Smooth muscle cell (in vitro differentiated cells): ENCODE data around the gene ULK4. TPM values are rescaled to one million over a fixed set of nuclear protein-coding genes. Genes with fewer than 3 reads are reported as not detected.

Experiments
- DNase-seq: peaks from one replicate; lab custom pipeline; 2025; ENCODE audit not compliant: unreplicated experiment; lab: John Stamatoyannopoulos, UW
- H2AFZ ChIP-seq: fragments of 200-600 bp; sonication (generic); 2 replicates; pipeline ENCODE4 v1.6.0; 2016; ENCODE audit warnings: antibody characterized with exemption, low read depth, mild to moderate bottlenecking
- H3F3A ChIP-seq: fragments of 200-600 bp; sonication (generic); 2 replicates; pipeline ENCODE4 v1.6.0; 2017; ENCODE audit warnings: antibody characterized with exemption, low read depth
- H3K27ac ChIP-seq: fragments of 200-600 bp; sonication (generic); 2 replicates; pipeline ENCODE4 v1.5.1; 2016; ENCODE audit warnings: low read depth, mild to moderate bottlenecking
- H3K27me3 ChIP-seq: fragments of 200-600 bp; sonication (generic); 2 replicates; pipeline ENCODE4 v1.6.1; 2016; ENCODE audit warnings: low read depth, mild to moderate bottlenecking
- H3K36me3 ChIP-seq: fragments of 200-600 bp; sonication (generic); 2 replicates; pipeline ENCODE4 v1.5.1; 2016; ENCODE audit warnings: low read depth
- H3K4me1 ChIP-seq: fragments of 200-600 bp; sonication (generic); 2 replicates; pipeline ENCODE4 v1.5.1; 2016; ENCODE audit warnings: low read depth
- H3K4me2 ChIP-seq: fragments of 200-600 bp; sonication (generic); 2 replicates; pipeline ENCODE4 v1.6.0; 2016; ENCODE audit warnings: mild to moderate bottlenecking
- H3K4me3 ChIP-seq: fragments of 200-600 bp; sonication (generic); 2 replicates; pipeline ENCODE4 v1.5.1; 2016; ENCODE audit warnings: mild to moderate bottlenecking
- H3K79me2 ChIP-seq: fragments of 200-600 bp; sonication (generic); 2 replicates; pipeline ENCODE4 v1.6.0; 2016; ENCODE audit warnings: low read depth, mild to moderate bottlenecking
- H3K9ac ChIP-seq: fragments of 200-600 bp; sonication (generic); 2 replicates; pipeline ENCODE4 v1.6.0; 2016; ENCODE audit warnings: low read depth
- H3K9me3 ChIP-seq: fragments of 200-600 bp; sonication (generic); replicated peaks from 2 replicates; pipeline ENCODE4 v1.5.1; 2016; ENCODE audit warnings: low read depth
- H4K20me1 ChIP-seq: fragments of 200-600 bp; sonication (generic); 2 replicates; pipeline ENCODE4 v1.6.0; 2016; ENCODE audit warnings: low read depth
- CTCF ChIP-seq: fragments of 200-600 bp; sonication (generic); IDR thresholded peaks from 2 replicates; pipeline ENCODE4 v1.5.1; 2017; ENCODE audit warnings: borderline replicate concordance, mild to moderate bottlenecking, antibody characterized with exemption; ENCODE audit not compliant: insufficient read depth, poor library complexity, severe bottlenecking
- WGBS: methylation state at CpG from one replicate; pipeline ENCODE4 v1.1.7; 2016; ENCODE audit warnings: low lambda C conversion rate; 5-methylcytosine and 5-hydroxymethylcytosine counted together
- polyA plus RNA-seq: library from polyadenylated mRNA; unstranded; fragments of >200 nt; fragmentation: Nextera tagmentation; extraction: Ambion mirVana; gene quantifications from 2 replicates; pipeline ENCODE4 v1.2.1, GENCODE V29; 2016
- total RNA-seq: library from RNA; depleted of rRNA; stranded (reverse); fragments of >200 nt; gene quantifications from 2 replicates; pipeline ENCODE4 v1.2.3, GENCODE V29; 2014

The ULK4 gene
- total and polyA plus RNA-seq, 2 experiments from 2014 or later, result 4.3 to 14.2 TPM

- Histone ChIP-seq H3K4me1 (peaks cover 6% of the 10 kb centered on the region), H3K27ac (no peak overlapping the region), H3K79me2 (no peaks in the 10 kb centered on the region), H3K36me3 (no peaks in the 10 kb centered on the region), H3F3A (no peaks in the 10 kb centered on the region), H3K9ac (no peak overlapping the region), H3K27me3 (no peaks in the 10 kb centered on the region), H2AFZ (no peak overlapping the region), H4K20me1 (no peaks in the 10 kb centered on the region), H3K9me3 (no peaks in the 10 kb centered on the region), H3K4me3 (no peak overlapping the region), H3K4me2 (no peak overlapping the region)
- TF ChIP-seq CTCF, result no peak
- WGBS, result 84% methylated on average over 2 of the region's 2 CpGs
- no peak for DNase-seq
These were observed 369.0 kb downstream of the ULK4 start for GRCh38 chr3:41592753-41593510.

GRCh38 chr3:41583014-41583413 lies 378.9 kb downstream of the ULK4 start:
- no peak overlapping the region for H3K4me3 ChIP-seq
- no peaks in the 10 kb centered on the region for H3K36me3 ChIP-seq
- TF ChIP-seq CTCF, result no peak
- H3K9me3 ChIP-seq, result no peaks in the 10 kb centered on the region
- no peaks in the 10 kb centered on the region for H3K27me3 ChIP-seq
- H3K4me1 ChIP-seq, result peaks cover 5% of the 10 kb centered on the region
- no peak overlapping the region for H3K9ac ChIP-seq
- H3K4me2 ChIP-seq, result no peak overlapping the region
- H2AFZ ChIP-seq, result no peak overlapping the region
- DNase-seq, result no peak
- no peaks in the 10 kb centered on the region for H3F3A ChIP-seq
- no peaks in the 10 kb centered on the region for H4K20me1 ChIP-seq
- WGBS, result 100% methylated on average over 2 of the region's 2 CpGs
- no peaks in the 10 kb centered on the region for H3K79me2 ChIP-seq
- H3K27ac ChIP-seq, result no peak overlapping the region

GRCh38 chr3:41581700-41582099 lies 380.2 kb downstream of the ULK4 start:
- TF ChIP-seq CTCF, result no peak
- Histone ChIP-seq H3K36me3 (no peaks in the 10 kb centered on the region), H4K20me1 (no peaks in the 10 kb centered on the region), H3K4me2 (no peak overlapping the region), H3K9me3 (no peaks in the 10 kb centered on the region), H3K27ac (no peak overlapping the region), H3F3A (no peaks in the 10 kb centered on the region), H3K27me3 (no peaks in the 10 kb centered on the region), H2AFZ (no peak overlapping the region), H3K9ac (no peak overlapping the region), H3K79me2 (no peaks in the 10 kb centered on the region), H3K4me1 (no peaks in the 10 kb centered on the region), H3K4me3 (no peak overlapping the region)
- 96% methylated on average over 4 of the region's 4 CpGs for WGBS
- DNase-seq, result no peak

- Histone ChIP-seq H3K9ac (no peak overlapping the region), H2AFZ (no peak overlapping the region), H3K79me2 (no peaks in the 10 kb centered on the region), H3K9me3 (no peaks in the 10 kb centered on the region), H3K4me3 (no peak overlapping the region), H3K4me1 (no peaks in the 10 kb centered on the region), H3K27ac (no peak overlapping the region), H3F3A (no peaks in the 10 kb centered on the region), H4K20me1 (no peaks in the 10 kb centered on the region), H3K36me3 (no peaks in the 10 kb centered on the region), H3K27me3 (no peaks in the 10 kb centered on the region), H3K4me2 (no peak overlapping the region)
- DNase-seq, result no peak
- WGBS, result 60% methylated on average over 6 of the region's 6 CpGs
- TF ChIP-seq CTCF, result no peak
These were observed 381.5 kb downstream of the ULK4 start for GRCh38 chr3:41580274-41580959.
